Keratinocyte (primary cell): ENCODE data around the gene GMPS. TPM values are rescaled to one million over a fixed set of nuclear protein-coding genes. Genes with fewer than 3 reads are reported as not detected.

ENCODE experiments used
- DNase-seq: peaks from one replicate; pipeline ENCODE4 v3.0.0-alpha.2; 2011; ENCODE audit warnings: low read depth, missing footprints, low spot score
- FAIRE-seq: peaks from 2 replicates; lab custom pipeline; 2011; peaks lifted over from hg19 to GRCh38; lab: Jason Lieb, UNC
- H2AFZ ChIP-seq: 2 replicates; pipeline ENCODE4 v1.6.0; 2012; ENCODE audit warnings: low read length, control low read depth, inconsistent platforms; ENCODE audit not compliant: control insufficient read depth
- H3K27ac ChIP-seq: 2 replicates; pipeline ENCODE4 v1.5.1; 2011; ENCODE audit warnings: low read length; ENCODE audit not compliant: control insufficient read depth, insufficient read depth
- H3K27me3 ChIP-seq: 3 replicates; pipeline ENCODE4 v1.6.0; 2011; ENCODE audit warnings: low read length; ENCODE audit not compliant: control insufficient read depth, insufficient read depth; ENCODE audit errors: extremely low read depth
- H3K36me3 ChIP-seq, 2 experiments: 2 replicates in 1 of 2; 3 replicates in 1 of 2; pipeline ENCODE4 v1.5.1; 2011; ENCODE audit warnings: low read length in 2 of 2, mild to moderate bottlenecking in 1 of 2; ENCODE audit not compliant: control insufficient read depth in 2 of 2, insufficient read depth in 2 of 2; ENCODE audit errors: extremely low read depth in 1 of 2
- H3K4me1 ChIP-seq: 3 replicates; pipeline ENCODE4 v1.5.1; 2011; ENCODE audit warnings: low read length; ENCODE audit not compliant: control insufficient read depth, insufficient read depth; ENCODE audit errors: extremely low read depth
- H3K4me2 ChIP-seq: 3 replicates; pipeline ENCODE4 v1.6.0; 2011; ENCODE audit warnings: low read depth, low read length; ENCODE audit not compliant: control insufficient read depth, insufficient read depth; ENCODE audit errors: extremely low read depth
- H3K4me3 ChIP-seq, 3 experiments: fragments of 200-600 bp in 1 of 3; sonication (generic) in 1 of 3; 2 replicates in 2 of 3; 3 replicates in 1 of 3; pipeline ENCODE4 v1.5.1; 2011 to 2016; ENCODE audit warnings: low read length in 3 of 3, mild to moderate bottlenecking in 3 of 3, control low read depth in 2 of 3, inconsistent platforms in 1 of 3, low read depth in 1 of 3, mixed read lengths in 1 of 3, mixed run types in 1 of 3, moderate library complexity in 1 of 3; ENCODE audit not compliant: control insufficient read depth in 2 of 3, insufficient read depth in 2 of 3; ENCODE audit errors: extremely low read depth in 1 of 3
- H3K79me2 ChIP-seq: 2 replicates; pipeline ENCODE4 v1.6.0; 2012; ENCODE audit warnings: low read length; ENCODE audit not compliant: control insufficient read depth, insufficient read depth
- H3K9ac ChIP-seq: 3 replicates; pipeline ENCODE4 v1.6.0; 2011; ENCODE audit warnings: low read length; ENCODE audit not compliant: control insufficient read depth, insufficient read depth; ENCODE audit errors: extremely low read depth
- H3K9me1 ChIP-seq: 3 replicates; pipeline ENCODE4 v1.6.0; 2011; ENCODE audit warnings: low read length; ENCODE audit not compliant: control insufficient read depth, insufficient read depth; ENCODE audit errors: extremely low read depth
- H3K9me3 ChIP-seq: 2 replicates; pipeline ENCODE4 v1.5.1; 2012; ENCODE audit warnings: low read depth, low read length; ENCODE audit not compliant: control insufficient read depth
- H4K20me1 ChIP-seq: 3 replicates; pipeline ENCODE4 v1.6.0; 2011; ENCODE audit warnings: low read length; ENCODE audit not compliant: control insufficient read depth, insufficient read depth; ENCODE audit errors: extremely low read depth
- CTCF ChIP-seq, 3 experiments: IDR thresholded peaks in 1 of 3; conservative IDR thresholded peaks in 1 of 3; optimal IDR thresholded peaks in 1 of 3; 2 replicates in 2 of 3; 3 replicates in 1 of 3; pipeline versions ENCODE3 to v1.5.1; 2011; ENCODE audit warnings: low read length in 3 of 3, mild to moderate bottlenecking in 3 of 3, moderate library complexity in 2 of 3, control low read depth in 1 of 3, inconsistent platforms in 1 of 3; ENCODE audit not compliant: insufficient read depth in 2 of 3; ENCODE audit errors: extremely low read depth in 1 of 3
- EZH2 ChIP-seq: IDR thresholded peaks from one replicate; pipeline ENCODE4 v1.6.1; 2012; ENCODE audit warnings: inconsistent platforms, mild to moderate bottlenecking, low read length, moderate library complexity
- dilution Hi-C: fragments of 300-500 bp; cut with MboI; formaldehyde crosslinking; loops from one replicate; pipeline ENCODE4 v1.7.0; 2020; ENCODE audit warnings: low sequenced_read_pairs; ENCODE audit not compliant: extremely low pct_ligation_motif_present
- polyA plus RNA-seq, 5 experiments: library from polyadenylated mRNA; depleted of rRNA in 3 of 5; stranded (reverse) in 3 of 5; stranded (forward) in 1 of 5; unstranded in 1 of 5; fragments of >200 nt; gene quantifications; 1 replicate in 1 of 5; 2 replicates in 3 of 5; 3 replicates in 1 of 5; pipeline versions ENCODE4 v1.2.1 to v1.2.3, GENCODE V29; 2011 to 2012; ENCODE audit warnings: missing spikeins in 2 of 5, low read depth in 1 of 5, low replicate concordance in 1 of 5

GMPS gene
- polyA plus RNA-seq, 1 donor (not counting 4 experiments of a cell fraction or from before 2014, with no cell fraction given) = 51.8 TPM

- no peak for DNase-seq
- Histone ChIP-seq H3K4me3 (no peak overlapping the region), H3K27me3 (no peaks in the 10 kb centered on the region), H3K4me2 (no peak overlapping the region), H3K79me2 (no peaks in the 10 kb centered on the region), H3K9me1 (no peaks in the 10 kb centered on the region), H3K9ac (no peak overlapping the region), H3K27ac (no peak overlapping the region), H3K36me3 (peaks cover 0 to 2% of the 10 kb centered on the region in 2 experiments), H2AFZ (no peak overlapping the region), H3K9me3 (no peaks in the 10 kb centered on the region), H4K20me1 (no peaks in the 10 kb centered on the region), H3K4me1 (no peaks in the 10 kb centered on the region)
- TF ChIP-seq CTCF (optimal IDR thresholded peaks at IDR 0.05 in 1 of 3, IDR thresholded peaks at IDR 0.05 in 1 of 3, conservative IDR thresholded peaks at IDR 0.05 in 1 of 3; ENCODE audit: extremely low read depth in 1 of 3, insufficient read depth in 2 of 3, low read length in 3 of 3) (no peak), EZH2 (no peak)
- FAIRE-seq = no peak
- dilution Hi-C loops = no loop called here
Measured at GRCh38 chr3:155949453-155950217, 79.2 kb downstream of the GMPS start.

- Histone ChIP-seq H3K9me3 (no peaks in the 10 kb centered on the region), H4K20me1 (no peaks in the 10 kb centered on the region), H3K9me1 (no peaks in the 10 kb centered on the region), H3K27me3 (no peaks in the 10 kb centered on the region), H3K9ac (no peak overlapping the region), H3K27ac (no peak overlapping the region), H2AFZ (no peak overlapping the region), H3K4me3 (no peak overlapping the region), H3K4me2 (no peak overlapping the region), H3K4me1 (no peaks in the 10 kb centered on the region), H3K36me3 (peaks cover 0 to 1% of the 10 kb centered on the region in 2 experiments), H3K79me2 (no peaks in the 10 kb centered on the region)
- no peak for FAIRE-seq
- dilution Hi-C loops = no loop called here
- no peak for DNase-seq
- TF ChIP-seq EZH2 (no peak), CTCF (optimal IDR thresholded peaks at IDR 0.05 in 1 of 3, IDR thresholded peaks at IDR 0.05 in 1 of 3, conservative IDR thresholded peaks at IDR 0.05 in 1 of 3; ENCODE audit: extremely low read depth in 1 of 3, insufficient read depth in 2 of 3, low read length in 3 of 3) (no peak)
Measured at GRCh38 chr3:155956508-155957411, 86.3 kb downstream of the GMPS start.
